ENCODE data around the gene PRPF18.

PRPF18 gene

DNA sequence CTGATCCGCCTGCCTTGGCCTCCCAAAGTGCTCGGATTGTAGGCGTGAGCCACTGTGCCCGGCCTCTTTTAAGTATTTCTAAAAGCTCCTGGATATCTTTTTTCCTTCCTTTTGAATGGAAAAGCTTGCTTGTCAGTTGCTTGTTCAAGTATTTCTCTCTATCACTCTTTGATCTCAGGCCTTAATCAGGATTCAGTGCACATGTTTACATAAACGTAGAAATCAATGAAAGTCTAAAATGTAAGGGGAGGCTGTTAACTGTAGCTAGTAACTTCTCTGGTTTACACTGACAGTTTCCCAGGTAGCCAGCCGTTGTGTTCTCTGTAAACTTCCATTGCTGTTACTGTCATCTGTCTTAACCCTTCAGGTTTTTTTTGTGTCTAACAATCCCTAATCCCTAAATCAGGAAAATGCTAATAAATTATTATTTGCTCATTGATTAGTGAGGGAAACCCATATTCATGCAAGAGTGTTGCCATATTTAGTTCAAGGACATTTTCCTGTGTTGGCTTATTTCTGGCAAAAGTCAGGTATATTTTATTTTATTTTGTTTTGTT lies 1.5 kb upstream of the PRPF18 start:
- no peak for TF ChIP-seq CTCF (IDR thresholded peaks at IDR 0.05; ENCODE audit: unreplicated experiment in 3 of 3)
- no peaks in the 10 kb centered on the region for H3K9me3 Mint-ChIP-seq
- H3K36me3 Mint-ChIP-seq (ENCODE audit: low read depth) = no peaks in the 10 kb centered on the region
- no peak overlapping the region for H3K27ac Mint-ChIP-seq
- no peak overlapping the region for H3K4me3 Mint-ChIP-seq
- H3K27me3 Mint-ChIP-seq (ENCODE audit: low read depth) = peaks cover 19% of the 10 kb centered on the region
- peaks cover 20% of the 10 kb centered on the region for H3K4me1 Mint-ChIP-seq

DNA sequence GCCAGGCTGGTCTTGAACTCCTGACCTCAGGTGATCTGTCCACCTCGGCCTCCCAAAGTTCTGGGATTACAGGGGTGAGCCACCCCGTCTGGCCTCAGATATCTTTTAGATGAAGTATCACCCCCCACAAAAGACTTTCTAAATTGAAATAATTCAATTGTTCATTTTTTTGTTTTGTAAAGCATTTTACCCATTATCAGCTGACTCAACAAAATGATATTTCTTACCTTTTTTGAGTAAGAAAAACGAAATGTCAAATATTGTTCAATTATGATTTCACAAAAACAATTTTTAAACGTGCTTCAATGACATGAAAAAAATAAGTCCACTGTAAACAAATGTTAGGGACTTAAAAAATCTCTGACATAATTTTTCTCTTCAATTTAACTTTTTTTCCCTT lies 822 bp upstream of the PRPF18 start:
- Mint-ChIP-seq H3K4me1 (peaks cover 20% of the 10 kb centered on the region), H3K27ac (no peak overlapping the region), H3K9me3 (no peaks in the 10 kb centered on the region), H3K4me3 (peak overlapping the region; percentile 58 to 100 (median 100)), H3K36me3 (ENCODE audit: low read depth) (no peaks in the 10 kb centered on the region), H3K27me3 (ENCODE audit: low read depth) (peaks cover 19% of the 10 kb centered on the region)
- no peak for TF ChIP-seq CTCF (IDR thresholded peaks at IDR 0.05; ENCODE audit: unreplicated experiment in 3 of 3)

DNA sequence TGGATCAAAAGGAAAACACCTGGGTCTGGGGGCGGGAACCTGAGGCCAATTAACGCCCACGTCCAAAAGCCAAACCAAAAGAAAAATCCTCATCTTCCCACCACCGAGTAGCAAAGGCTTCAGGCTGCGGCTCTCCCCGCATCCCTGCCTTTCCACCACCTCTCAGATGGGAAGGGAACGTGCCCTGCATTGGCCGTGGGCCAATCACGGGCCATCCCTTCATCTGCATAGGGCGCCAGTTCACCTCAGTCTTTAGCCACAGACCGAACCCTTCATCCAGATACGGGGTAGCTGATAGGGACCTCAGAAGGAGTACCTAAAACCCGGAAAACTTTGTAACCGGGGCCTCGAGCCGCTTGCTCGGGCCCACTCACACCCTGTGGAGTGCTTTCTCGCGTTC lies 626 bp downstream of the PRPF18 start:
- H3K36me3 Mint-ChIP-seq (ENCODE audit: low read depth) = no peaks in the 10 kb centered on the region
- H3K27me3 Mint-ChIP-seq (ENCODE audit: low read depth) = peaks cover 19% of the 10 kb centered on the region
- H3K9me3 Mint-ChIP-seq = no peaks in the 10 kb centered on the region
- no peak for TF ChIP-seq CTCF (IDR thresholded peaks at IDR 0.05; ENCODE audit: unreplicated experiment in 3 of 3)
- H3K4me1 Mint-ChIP-seq = peaks cover 20% of the 10 kb centered on the region
- peak overlapping the region; percentile 100 for H3K4me3 Mint-ChIP-seq
- peak overlapping the region in 1 of 3 experiments; percentile 28 for H3K27ac Mint-ChIP-seq

GRCh38 chr10:13589316-13589715 lies 2.6 kb downstream of the PRPF18 start:
- no peak for TF ChIP-seq CTCF (IDR thresholded peaks at IDR 0.05; ENCODE audit: unreplicated experiment in 3 of 3)

DNA sequence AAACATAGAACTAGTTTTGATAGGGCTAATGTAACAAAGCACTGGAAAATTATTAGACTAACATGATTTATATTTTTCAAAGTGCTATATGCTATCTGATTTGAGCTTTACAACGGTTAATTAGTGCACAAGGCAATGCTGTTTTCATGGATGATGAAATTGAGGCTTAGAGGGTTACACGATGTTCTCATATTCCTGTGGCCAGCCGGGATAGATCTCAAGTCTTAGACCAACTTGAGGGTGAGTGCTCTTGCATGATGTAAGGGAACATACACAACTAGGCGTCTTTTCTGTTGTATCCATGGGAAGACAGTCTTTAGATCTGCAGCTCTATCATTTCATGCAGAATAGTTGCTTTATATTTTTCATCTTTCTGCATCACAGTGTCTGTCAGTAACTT lies 4.1 kb downstream of the PRPF18 start:
- Mint-ChIP-seq H3K27me3 (ENCODE audit: low read depth) (peaks cover 7% of the 10 kb centered on the region), H3K27ac (no peak overlapping the region), H3K36me3 (ENCODE audit: low read depth) (peaks cover 5% of the 10 kb centered on the region), H3K9me3 (no peaks in the 10 kb centered on the region), H3K4me3 (peak overlapping the region in 1 of 3 experiments; percentile 11), H3K4me1 (peaks cover 20% of the 10 kb centered on the region)
- no peak for TF ChIP-seq CTCF (IDR thresholded peaks at IDR 0.05; ENCODE audit: unreplicated experiment in 3 of 3)

More at GRCh38 chr10:13589316-13589715, 2.6 kb downstream of the PRPF18 start:
- H3K4me3 Mint-ChIP-seq = peak overlapping the region; percentile 100
- peaks cover 15% of the 10 kb centered on the region for H3K27me3 Mint-ChIP-seq (ENCODE audit: low read depth)
- no peaks in the 10 kb centered on the region for H3K9me3 Mint-ChIP-seq
- H3K36me3 Mint-ChIP-seq (ENCODE audit: low read depth) = peaks cover 5% of the 10 kb centered on the region
- no peak overlapping the region for H3K27ac Mint-ChIP-seq
- H3K4me1 Mint-ChIP-seq = peaks cover 20% of the 10 kb centered on the region

DNA sequence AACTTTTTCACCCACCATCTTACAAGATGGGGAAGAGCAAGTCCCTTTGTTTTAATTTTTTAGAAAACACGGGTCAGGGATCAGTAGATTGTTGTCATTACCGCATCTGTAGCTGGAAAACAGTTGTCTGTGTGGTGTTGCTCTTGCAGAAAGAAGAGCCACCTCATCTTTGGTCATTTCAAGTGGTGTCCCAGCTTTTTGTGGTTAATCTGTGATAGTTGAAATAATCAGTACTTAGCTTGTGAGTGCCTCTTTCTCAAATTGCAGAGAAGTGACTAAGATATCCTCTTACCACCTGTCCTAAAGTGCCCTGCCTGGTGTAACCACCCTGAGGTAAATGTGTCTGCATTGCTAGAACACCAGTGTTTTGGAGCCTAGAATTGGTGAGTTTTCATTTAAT lies 5.5 kb downstream of the PRPF18 start:
- no peaks in the 10 kb centered on the region for H3K9me3 Mint-ChIP-seq
- H3K4me3 Mint-ChIP-seq = no peak overlapping the region
- H3K27ac Mint-ChIP-seq = no peak overlapping the region
- no peak for TF ChIP-seq CTCF (IDR thresholded peaks at IDR 0.05; ENCODE audit: unreplicated experiment in 3 of 3)
- H3K4me1 Mint-ChIP-seq = peaks cover 10% of the 10 kb centered on the region
- H3K36me3 Mint-ChIP-seq (ENCODE audit: low read depth) = peaks cover 5% of the 10 kb centered on the region
- no peaks in the 10 kb centered on the region for H3K27me3 Mint-ChIP-seq (ENCODE audit: low read depth)
